G401.6 (cell line): Measurements from ENCODE around the gene FAM169A.
"Not testable (repeated sequence)": the region's sequence is repeated elsewhere in the genome, so short reads cannot be mapped to it uniquely, and the experiment has no call there.

Source experiments
- FAIRE-seq: peaks from 2 replicates; lab custom pipeline; 2012; peaks lifted over from hg19 to GRCh38; lab: Jason Lieb, UNC

The FAM169A gene

GRCh38 chr5:74865804-74866595, at the start of gene FAM169A:
Gene FAM169A (minus strand): TSS chr5:74866387. CDS start chr5:74841676, 24,711 bp downstream.
- no peak for FAIRE-seq

GRCh38 chr5:74915488-74915887, 49.3 kb upstream of the FAM169A start:
- FAIRE-seq = no peak

- FAIRE-seq = not testable (repeated sequence)
Observed at GRCh38 chr5:74911421-74911820, 45.2 kb upstream of the FAM169A start.

GRCh38 chr5:74909888-74910287, 43.7 kb upstream of the FAM169A start:
- not testable (repeated sequence) for FAIRE-seq

GRCh38 chr5:74908237-74908636, 42.0 kb upstream of the FAM169A start:
- not testable (repeated sequence) for FAIRE-seq

- FAIRE-seq = not testable (repeated sequence)
Observed at GRCh38 chr5:74904713-74905112, 38.5 kb upstream of the FAM169A start.

- FAIRE-seq = peak; percentile 45
Observed at GRCh38 chr5:74903165-74903787, 37.1 kb upstream of the FAM169A start.

- FAIRE-seq = no peak
Observed at GRCh38 chr5:74897049-74897448, 30.9 kb upstream of the FAM169A start.

GRCh38 chr5:74895906-74896305, 29.7 kb upstream of the FAM169A start:
- no peak for FAIRE-seq

GRCh38 chr5:74894351-74894750, 28.2 kb upstream of the FAM169A start:
- no peak for FAIRE-seq

- no peak for FAIRE-seq
Observed at GRCh38 chr5:74892921-74893320, 26.7 kb upstream of the FAM169A start.

- FAIRE-seq = no peak
Observed at GRCh38 chr5:74889523-74890105, 23.4 kb upstream of the FAM169A start.

- FAIRE-seq = peak; percentile 63
Observed at GRCh38 chr5:74888117-74888516, 21.9 kb upstream of the FAM169A start.

GRCh38 chr5:74885170-74885569, 19.0 kb upstream of the FAM169A start:
- FAIRE-seq = no peak

GRCh38 chr5:74882379-74883134, 16.4 kb upstream of the FAM169A start:
- FAIRE-seq = not testable (repeated sequence)

GRCh38 chr5:74877624-74878304, 11.6 kb upstream of the FAM169A start:
- FAIRE-seq = no peak

- no peak for FAIRE-seq
Observed at GRCh38 chr5:74875994-74876791, 10.0 kb upstream of the FAM169A start.

GRCh38 chr5:74873525-74874249, 7.5 kb upstream of the FAM169A start:
- no peak for FAIRE-seq

GRCh38 chr5:74870299-74871067, 4.3 kb upstream of the FAM169A start:
- FAIRE-seq = peak; percentile 98

GRCh38 chr5:74869414-74869813, 3.2 kb upstream of the FAM169A start:
- FAIRE-seq = not testable (repeated sequence)
